ENCODE measurements around the gene EDN3.

EDN3 gene

GRCh38 chr20:59308493-59309201 lies 8.2 kb downstream of the EDN3 start:
- no peak for DNase-seq (ENCODE audit: low read depth, low spot score)

GRCh38 chr20:59309218-59309617 lies 8.8 kb downstream of the EDN3 start:
- DNase-seq (ENCODE audit: low read depth, low spot score) = no peak

- no peak for DNase-seq (ENCODE audit: low read depth, low spot score)
Observed at GRCh38 chr20:59314997-59315396, 14.6 kb downstream of the EDN3 start.

GRCh38 chr20:59316911-59317731 lies 16.7 kb downstream of the EDN3 start:
- no peak for DNase-seq (ENCODE audit: low read depth, low spot score)

GRCh38 chr20:59318201-59318790 lies 17.9 kb downstream of the EDN3 start:
- DNase-seq (ENCODE audit: low read depth, low spot score) = no peak

GRCh38 chr20:59318803-59319202 lies 18.4 kb downstream of the EDN3 start:
- no peak for DNase-seq (ENCODE audit: low read depth, low spot score)

- DNase-seq (ENCODE audit: low read depth, low spot score) = no peak
Observed at GRCh38 chr20:59320426-59320825, 20.0 kb downstream of the EDN3 start.

- no peak for DNase-seq (ENCODE audit: low read depth, low spot score)
Observed at GRCh38 chr20:59320854-59321647, 20.6 kb downstream of the EDN3 start.

GRCh38 chr20:59322081-59322480 lies 21.7 kb downstream of the EDN3 start:
- no peak for DNase-seq (ENCODE audit: low read depth, low spot score)

- DNase-seq (ENCODE audit: low read depth, low spot score) = no peak
Observed at GRCh38 chr20:59322585-59323454, 22.4 kb downstream of the EDN3 start.

- DNase-seq (ENCODE audit: low read depth, low spot score) = no peak
Observed at GRCh38 chr20:59323731-59324130, 23.3 kb downstream of the EDN3 start.

- no peak for DNase-seq (ENCODE audit: low read depth, low spot score)
Observed at GRCh38 chr20:59324521-59325141, 24.2 kb downstream of the EDN3 start.

GRCh38 chr20:59325142-59325523 lies 24.7 kb downstream of the EDN3 start:
- no peak for DNase-seq (ENCODE audit: low read depth, low spot score)

GRCh38 chr20:59326188-59326587 lies 25.8 kb downstream of the EDN3 start:
- DNase-seq (ENCODE audit: low read depth, low spot score) = no peak

- DNase-seq (ENCODE audit: low read depth, low spot score) = no peak
Observed at GRCh38 chr20:59328071-59328470, 27.7 kb downstream of the EDN3 start.

GRCh38 chr20:59331721-59332329 lies 31.4 kb downstream of the EDN3 start:
- no peak for DNase-seq (ENCODE audit: low read depth, low spot score)

GRCh38 chr20:59333260-59333845 lies 32.9 kb downstream of the EDN3 start:
- DNase-seq (ENCODE audit: low read depth, low spot score) = no peak

GRCh38 chr20:59333951-59334350 lies 33.5 kb downstream of the EDN3 start:
- DNase-seq (ENCODE audit: low read depth, low spot score) = no peak

GRCh38 chr20:59334651-59335300 lies 34.4 kb downstream of the EDN3 start:
- no peak for DNase-seq (ENCODE audit: low read depth, low spot score)

All from iPS DF 19.7 (cell line).